DOHH2 (cell line): ENCODE results near the gene NMNAT2.

Source experiments
- CTCF ChIP-seq: fragments of 200-600 bp; sonication (generic); IDR thresholded peaks from one replicate; pipeline ENCODE4 v1.5.1; 2014; ENCODE audit warnings: antibody characterized with exemption, mild to moderate bottlenecking, low read depth, low read length; ENCODE audit not compliant: poor library complexity, severe bottlenecking
- EZH2phosphoT487 ChIP-seq: fragments of 200-600 bp; sonication (generic); IDR thresholded peaks from 2 replicates; pipeline ENCODE4 v1.6.1; 2017; ENCODE audit warnings: borderline replicate concordance, mild to moderate bottlenecking, antibody characterized with exemption, low read length, moderate library complexity, mixed read lengths

GRCh38 chr1:183356534-183357182 lies 61.5 kb downstream of the NMNAT2 start:
- TF ChIP-seq CTCF: no peak
- TF ChIP-seq EZH2phosphoT487: no peak
